GM18909 (cell line): ENCODE measurements around the gene TM7SF2.

Source experiments
- ATAC-seq: cut with Tn5 transposase; IDR thresholded peaks from one replicate; pipeline ENCODE4 v1.9.1; 2021; ENCODE audit warnings: mild to moderate bottlenecking; ENCODE audit not compliant: unreplicated experiment, poor library complexity

The TM7SF2 gene

DNA sequence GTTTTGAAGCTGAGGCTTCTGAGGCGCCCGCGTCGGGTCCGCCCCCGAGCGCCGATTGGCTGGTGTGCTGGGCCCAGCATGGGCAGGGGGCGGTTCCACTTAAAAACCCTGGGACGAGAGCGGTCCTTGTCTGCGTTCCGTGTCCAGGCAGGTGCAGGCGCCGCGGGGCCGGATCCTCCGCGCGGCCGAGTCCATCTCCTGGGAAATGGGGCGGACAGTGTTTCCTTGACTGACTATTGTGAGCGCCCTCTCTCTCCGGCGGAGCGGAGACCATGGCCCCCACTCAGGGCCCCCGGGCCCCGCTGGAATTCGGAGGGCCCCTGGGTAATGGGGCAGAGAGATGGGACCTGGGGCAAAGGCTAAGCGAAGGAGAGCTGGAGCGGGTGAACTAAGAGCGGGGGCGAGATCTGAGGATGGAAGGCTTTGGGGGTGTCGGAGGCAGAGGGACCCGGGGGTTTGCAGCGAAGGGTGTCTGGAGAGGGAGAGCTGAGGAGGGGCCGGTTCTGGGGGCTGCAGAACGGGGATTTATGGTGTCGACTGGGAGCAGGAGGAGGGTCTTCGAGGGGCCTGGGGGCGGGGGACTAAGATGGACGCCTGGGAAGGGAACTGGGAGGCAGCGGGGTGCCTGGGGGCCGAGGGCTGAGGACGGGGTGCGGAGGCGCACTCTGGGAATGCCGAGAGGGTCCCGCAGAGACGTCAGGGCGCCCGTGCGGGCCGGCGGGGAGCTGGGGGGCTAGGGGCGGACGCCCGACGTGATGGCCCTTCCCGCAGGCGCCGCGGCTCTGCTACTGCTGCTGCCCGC is at the start of gene TM7SF2:
Gene TM7SF2, plus strand, starts transcription at position 129 of the 802 bp plus-strand sequence. Its CDS starts 144 bp downstream, at position 273.
- ATAC-seq = peak; percentile 60

DNA sequence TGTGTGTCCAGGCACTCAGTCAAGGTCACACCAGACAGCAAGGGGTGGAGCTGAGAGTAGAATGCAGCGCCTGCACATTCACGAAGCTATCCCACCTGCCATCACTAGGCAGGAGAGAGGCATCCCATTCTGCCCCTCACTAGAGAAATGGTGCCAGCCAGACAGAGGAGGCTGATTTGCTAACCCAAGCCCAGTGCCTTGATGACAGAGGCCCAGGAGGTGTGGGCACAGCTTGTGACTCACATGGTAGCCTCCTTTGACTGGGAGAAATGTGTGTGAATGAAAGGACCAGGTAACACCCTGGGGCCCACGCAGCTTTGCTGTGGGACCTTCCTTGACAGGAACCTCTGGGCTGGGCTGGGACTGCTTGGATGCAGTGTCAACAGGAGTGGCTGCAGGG is 48.1 kb upstream of the TM7SF2 start:
- ATAC-seq = no peak

DNA sequence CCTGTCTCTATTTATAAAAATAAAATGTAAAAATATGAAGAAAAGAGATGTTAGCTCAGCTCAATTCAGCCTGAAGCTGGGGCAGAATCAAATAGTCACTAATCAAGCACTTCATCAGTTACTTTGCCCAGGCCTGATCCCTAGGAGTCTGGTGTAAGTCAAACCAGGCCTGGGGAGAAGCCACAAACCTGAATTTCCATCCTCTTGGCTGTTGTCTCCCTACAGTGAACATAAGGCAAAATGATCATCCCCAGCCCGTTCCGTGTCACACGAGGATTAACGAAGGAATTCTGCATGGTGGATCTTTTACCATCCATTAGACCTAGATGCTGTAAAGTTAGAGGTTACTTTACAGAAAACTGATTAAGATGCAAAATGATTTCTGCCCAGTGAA is 46.8 kb upstream of the TM7SF2 start:
- no peak for ATAC-seq

DNA sequence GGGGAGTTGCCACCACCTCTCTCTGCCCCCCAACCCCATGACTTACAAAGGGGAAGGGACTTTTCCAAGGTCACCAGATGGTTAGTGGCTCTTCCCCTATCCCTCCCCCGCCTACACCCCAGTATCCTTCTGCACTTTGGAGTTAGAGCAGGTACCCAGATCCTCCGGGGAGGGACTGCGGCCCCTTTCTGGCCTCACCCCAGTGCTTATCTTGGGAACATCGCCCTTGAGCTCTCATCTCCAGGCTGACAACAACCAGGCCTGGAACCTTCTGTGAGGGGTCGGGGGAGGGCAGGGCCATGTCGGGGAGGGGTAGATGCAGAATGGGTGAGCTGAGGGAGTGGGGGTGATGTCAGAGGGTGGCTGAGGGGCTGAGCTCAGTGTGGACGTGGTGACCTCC is 45.8 kb upstream of the TM7SF2 start:
- no peak for ATAC-seq

DNA sequence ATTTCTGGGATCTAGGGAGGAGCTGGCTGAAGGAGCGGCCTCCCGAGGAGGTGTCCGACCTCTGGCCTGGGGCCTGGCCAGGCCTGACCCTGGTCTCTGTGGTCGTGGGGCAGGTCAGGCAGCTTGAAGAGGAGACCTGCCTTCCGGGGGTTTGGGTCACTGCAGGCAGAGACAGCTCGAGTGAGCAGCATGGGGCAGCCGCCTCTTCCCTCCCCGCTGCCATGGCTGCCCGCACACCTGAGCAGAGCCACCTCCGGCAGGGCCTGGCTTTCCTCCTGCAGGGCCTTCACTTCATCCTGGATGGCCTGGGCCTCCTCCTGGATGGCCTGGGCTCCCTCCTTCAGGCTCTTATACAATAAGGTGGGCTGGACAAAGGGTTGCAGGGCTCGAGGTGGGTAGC is 45.4 kb upstream of the TM7SF2 start:
- ATAC-seq = no peak

DNA sequence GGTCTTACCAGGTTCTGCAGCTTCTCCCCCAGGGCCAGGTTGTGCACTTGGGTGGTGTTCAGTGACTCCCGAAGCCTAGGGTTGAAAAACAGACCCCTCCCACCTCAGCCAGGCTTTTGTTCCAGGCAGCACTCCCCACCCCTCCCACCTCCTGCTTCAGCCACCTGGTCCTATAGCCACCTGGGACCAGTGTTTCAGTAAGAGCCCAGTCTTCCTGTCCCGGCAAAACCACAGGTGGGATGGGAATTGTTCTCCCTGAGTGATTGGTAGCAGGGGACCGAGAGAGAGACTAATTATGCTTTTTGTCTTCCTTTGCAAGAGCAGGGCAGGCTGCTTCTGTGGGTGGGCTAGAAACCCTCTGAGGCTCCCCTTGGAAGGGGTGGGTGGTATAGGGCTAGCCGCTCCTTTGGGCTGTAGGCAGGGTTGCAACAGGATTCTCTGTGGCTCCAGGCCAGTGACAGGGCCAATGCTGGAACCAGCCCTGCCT is 44.8 kb upstream of the TM7SF2 start:
- no peak for ATAC-seq

DNA sequence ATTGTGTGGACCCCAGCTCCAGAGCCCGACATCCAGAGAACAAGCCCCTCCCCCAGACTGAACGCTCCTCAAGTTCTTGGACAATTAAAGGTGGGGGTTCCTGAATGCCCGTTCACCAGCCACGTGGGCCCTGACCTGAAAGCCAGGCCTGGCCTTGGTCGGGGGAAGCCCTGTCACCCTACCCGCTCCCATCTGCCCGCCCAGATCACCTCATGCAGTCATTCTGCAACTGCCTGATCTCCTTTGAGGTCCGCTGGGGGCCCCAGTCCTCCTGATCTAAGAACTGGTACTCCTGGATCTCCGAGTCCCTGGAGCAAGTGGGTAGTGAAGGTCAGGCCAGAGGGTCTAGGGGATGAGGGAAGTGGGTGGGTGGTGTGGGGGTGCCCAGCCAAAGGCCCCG is 44.2 kb upstream of the TM7SF2 start:
- ATAC-seq = no peak

DNA sequence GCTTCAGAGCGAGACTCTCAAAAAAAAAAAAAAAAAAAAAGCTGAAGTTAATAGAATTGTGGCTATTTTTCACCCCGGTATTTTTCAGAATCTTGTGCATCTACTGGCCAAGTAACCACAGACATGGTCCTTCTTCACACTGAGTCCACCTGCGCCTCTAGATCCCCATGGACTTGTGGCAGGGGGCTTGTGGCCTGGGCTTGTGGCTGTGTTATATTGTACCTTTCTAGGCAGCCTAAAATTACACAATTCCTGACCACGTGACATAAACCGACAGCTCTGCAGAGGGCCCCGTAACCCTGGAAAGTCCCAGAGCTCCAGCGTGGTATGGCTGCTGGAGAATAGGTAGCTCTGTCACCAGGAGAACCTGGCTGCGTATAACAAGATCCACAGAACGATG is 42.5 kb upstream of the TM7SF2 start:
- no peak for ATAC-seq

DNA sequence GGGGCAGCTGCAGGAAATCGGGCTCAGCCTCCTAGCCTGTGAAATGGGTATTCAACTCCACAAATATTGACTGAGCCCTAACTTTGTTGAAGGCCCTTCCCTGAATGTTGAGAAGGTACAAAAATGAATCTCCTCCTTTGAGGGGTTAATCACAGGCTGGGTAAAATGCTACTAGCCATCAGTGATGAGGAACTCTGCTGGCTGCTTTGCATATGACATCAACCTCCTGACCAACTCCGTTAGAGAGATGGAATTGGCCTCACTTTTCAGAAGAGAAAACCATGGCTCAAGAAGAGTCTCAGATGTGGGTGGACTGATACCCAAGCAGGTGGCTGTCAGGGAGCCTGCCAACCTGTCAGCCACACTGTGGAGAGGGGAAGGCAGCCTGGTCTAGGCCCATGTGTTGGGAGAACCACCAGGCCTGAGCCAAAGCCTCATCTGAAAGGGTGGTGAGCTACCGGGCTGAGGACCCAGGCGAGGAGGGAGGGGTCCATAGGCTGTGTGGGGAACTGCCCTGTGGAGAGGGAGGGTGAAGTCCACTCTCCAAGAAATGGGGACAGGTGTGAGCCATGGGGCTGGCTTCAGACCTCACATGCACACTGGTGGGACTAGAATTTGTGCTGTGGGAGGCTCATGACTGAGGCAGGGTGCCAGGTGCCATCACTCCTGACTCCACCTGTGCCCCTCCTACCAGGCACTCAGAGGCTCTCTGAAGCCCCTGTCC is 39.6 kb upstream of the TM7SF2 start:
- no peak for ATAC-seq

DNA sequence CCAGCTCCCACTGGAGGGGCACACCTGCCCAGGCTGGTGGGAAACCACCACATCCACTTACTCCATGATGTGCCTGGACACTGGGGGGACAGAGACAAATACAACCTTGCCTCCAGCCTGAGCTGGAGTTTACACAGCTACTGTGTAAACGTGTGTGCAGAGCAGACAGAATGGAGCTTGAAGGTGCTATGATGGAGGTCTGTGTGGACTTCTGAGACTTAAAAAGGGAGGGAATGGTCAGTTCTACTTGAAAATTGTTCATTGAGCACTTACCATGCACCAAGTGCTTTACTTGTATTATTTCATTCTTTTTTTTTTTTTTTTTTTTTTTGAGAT is 39.1 kb upstream of the TM7SF2 start:
- no peak for ATAC-seq

DNA sequence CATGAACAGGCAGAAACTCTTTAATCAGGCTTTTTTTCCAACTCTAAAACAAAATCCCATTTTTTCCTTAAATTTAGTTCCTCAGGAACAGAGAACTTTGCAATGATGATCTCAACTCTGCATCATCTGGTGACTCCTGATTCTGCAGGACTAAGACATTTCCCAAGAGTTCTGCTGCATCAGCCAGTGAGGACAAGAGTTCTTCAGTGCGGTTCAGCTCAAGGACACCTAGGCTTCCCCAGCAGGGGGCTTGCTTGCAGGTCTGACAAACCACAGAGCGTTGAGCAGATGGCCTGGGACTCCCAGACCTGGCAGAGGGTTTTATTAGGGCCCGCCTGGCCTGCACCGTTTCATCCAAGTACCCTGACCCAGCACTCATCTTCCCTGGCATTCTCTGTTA is 34.2 kb upstream of the TM7SF2 start:
- no peak for ATAC-seq

DNA sequence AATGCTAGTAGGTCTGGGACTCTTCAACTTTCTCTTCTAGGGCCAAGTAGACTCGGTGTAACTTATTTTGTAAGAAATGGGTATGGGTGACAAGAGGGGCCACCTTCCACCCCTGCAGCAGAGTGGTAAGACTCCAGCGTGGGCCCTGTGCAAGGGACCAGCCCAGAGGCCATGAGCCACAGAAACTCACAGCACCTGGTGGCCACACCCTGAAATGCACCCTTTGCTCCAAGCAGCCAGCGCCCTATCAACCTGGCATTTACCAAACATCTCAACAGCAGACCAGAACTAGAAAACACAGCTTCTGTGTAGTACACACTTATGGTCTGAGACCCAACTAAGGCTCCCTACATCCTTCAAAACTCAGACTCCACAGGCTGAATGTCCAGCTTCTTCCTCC is 33.5 kb upstream of the TM7SF2 start:
- ATAC-seq = no peak

DNA sequence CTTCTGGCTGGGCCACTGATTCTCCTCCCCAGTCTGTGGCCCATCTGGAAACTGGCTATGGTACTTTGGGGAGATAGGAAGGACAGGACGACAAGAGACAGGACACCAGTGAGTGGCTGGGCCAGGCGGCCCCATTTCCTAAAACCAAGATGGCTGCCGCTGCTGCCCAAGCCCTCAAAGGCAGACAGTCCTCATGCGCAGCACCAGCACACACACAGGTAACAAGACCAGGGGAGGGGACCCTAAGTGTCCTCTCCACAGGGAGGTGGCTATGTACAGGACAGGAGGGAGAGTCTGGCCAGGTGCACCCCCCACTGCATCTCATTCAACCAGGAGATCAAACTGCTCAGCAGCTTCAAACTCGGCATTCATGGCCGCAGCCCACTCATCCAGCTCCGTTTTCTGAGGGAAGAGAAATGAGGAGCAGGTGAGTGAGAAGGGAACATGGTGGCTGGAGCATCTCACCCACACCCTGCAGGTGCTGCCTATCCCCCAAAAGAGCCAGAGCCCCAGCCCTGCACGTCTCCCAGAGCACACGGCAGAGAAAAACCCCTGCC is 32.8 kb upstream of the TM7SF2 start:
- ATAC-seq = no peak

DNA sequence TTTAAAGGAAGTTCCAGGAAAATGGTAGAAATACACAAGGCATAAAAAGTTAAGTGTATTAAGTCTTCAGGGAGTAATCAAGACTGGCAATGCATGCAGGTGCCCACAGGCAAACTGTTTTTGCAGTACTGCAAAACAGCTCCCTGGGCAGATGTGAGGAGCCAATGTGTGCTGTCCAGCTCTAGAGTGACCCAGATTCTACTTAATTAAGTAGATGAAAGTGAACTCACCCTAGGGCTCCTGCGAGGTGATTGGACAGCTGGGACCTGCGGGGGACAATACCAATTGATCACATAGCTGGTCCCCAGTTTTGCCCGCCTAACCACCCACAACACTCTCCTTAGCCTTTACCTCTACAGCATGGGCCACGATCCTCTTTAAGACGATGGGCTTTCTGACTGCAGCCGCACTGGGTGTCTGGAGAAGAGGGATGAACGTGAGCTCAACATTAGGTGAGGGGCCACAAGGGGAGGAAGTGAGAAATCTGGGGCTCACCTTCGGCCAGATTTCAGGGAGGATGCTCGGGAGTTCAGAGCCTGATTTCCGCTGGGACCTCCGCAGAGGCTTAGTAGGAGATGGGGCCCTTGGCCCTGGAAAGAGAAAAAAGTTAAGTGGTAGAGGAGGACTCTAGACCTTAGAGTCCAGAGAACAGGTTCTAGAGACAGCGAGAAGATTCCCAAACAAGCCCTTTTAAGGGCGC is 28.4 kb upstream of the TM7SF2 start:
- ATAC-seq = peak; percentile 14

DNA sequence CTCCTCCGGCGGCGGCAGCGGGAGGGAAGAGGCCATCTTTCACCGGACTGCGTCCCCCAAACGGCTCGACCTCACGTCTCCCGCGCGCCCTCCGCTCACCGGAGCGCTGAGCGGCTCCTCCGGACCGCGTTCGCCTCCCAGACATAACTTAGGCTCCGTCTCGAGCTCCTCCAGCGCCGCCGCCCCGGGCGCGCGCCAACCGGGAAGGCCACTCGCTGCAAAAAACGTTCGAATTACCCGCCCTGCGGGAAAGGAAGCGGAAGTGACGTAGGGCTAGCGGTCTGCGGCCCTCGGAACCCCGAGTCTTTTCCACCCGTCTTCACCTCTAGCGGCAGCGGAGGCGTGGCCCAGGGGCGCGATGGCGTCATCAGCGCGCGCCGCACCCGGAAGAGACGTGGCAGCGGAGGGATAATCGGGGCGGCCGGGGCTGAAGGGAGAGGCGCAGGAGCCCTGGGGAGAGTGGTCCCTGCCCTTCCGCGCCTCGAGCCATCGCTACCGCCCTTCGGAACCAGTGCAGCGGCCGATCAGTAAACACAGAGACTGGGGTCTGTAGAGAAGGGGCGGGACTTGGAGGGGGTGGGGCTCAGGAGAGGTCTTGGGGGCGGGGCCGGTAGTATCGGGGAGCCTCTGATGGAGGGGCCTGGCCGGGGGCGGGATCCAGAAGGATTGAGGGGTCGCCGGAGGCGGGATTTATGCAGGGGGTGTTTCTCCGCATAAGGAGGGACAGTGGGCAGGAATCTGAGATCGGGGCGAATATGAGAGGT is 27.7 kb upstream of the TM7SF2 start, which contains the start of the genes CDCA5 and ZFPL1:
Gene CDCA5, minus strand, starts transcription at position 207 of the 764 bp plus-strand sequence. Its CDS starts 62 bp downstream, at position 145.
Gene ZFPL1, plus strand, starts transcription at position 389 of the 764 bp plus-strand sequence. CDS start 477 bp downstream, outside the sequence.
- ATAC-seq = peak; percentile 76

DNA sequence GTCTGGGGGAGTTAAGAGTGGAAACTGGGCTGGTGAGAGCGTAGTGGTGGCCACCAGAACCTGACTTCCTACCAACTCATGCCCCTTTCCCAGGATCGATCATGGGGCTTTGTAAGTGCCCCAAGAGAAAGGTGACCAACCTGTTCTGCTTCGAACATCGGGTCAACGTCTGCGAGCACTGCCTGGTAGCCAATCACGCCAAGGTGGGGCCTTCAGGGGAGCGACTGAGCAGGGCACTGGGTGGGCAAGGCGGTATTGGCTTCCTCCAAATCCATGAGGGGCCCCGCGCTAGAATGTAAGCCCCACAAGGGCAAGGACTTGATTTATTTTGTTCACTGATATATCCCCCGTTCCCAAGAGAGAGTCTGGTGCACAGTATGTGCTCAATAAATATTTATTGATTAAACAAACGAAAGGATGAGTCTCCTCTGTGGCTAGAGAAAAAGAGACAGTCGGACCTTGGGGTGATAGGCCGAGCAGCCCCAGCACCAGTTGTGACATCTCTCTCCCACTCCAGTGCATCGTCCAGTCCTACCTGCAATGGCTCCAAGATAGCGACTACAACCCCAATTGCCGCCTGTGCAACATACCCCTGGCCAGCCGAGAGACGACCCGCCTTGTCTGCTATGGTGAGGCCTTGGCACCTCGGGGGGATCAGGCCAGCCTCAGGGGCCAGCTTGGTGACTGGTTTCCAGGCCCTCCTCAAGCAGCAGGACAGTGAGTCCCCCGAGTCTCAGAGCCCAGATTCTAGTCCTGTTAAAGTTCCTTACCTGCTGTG is 26.9 kb upstream of the TM7SF2 start:
- ATAC-seq = no peak

DNA sequence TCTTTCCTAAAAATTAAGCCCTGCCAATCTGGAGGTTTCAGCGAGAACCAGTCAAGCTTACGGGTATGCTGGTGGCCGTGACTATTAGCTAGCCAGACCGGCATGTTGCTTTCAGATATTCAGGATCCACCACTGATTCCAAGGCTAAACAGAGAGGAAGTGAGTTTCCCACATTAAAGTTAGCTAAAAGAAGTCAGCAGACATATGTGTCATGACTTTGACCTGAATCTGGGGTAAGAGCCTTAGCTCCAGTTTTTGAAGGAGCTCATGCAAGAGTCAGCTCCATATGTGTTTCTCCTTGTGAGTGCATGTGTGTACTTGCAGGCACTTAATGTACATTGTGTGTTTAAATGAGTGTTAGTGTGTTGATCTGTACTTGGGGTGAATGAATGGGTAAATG is 26.2 kb upstream of the TM7SF2 start:
- no peak for ATAC-seq

DNA sequence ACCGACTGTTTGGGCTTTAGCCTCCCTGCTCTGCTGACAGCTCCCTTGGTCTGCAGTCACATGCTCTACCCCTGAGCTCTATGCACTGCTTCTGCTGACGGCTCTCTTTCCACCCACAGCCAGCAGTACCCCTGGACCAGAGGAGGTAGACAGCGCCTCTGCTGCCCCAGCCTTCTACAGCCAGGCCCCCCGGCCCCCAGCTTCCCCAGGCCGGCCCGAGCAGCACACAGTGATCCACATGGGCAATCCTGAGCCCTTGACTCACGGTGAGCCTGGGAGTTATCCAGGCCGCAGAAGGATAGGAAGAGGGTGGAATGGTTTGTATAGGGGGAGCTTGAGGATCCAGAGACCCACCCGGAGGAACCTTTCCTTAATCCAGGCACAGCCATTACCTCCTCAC is 24.9 kb upstream of the TM7SF2 start:
- ATAC-seq = no peak

DNA sequence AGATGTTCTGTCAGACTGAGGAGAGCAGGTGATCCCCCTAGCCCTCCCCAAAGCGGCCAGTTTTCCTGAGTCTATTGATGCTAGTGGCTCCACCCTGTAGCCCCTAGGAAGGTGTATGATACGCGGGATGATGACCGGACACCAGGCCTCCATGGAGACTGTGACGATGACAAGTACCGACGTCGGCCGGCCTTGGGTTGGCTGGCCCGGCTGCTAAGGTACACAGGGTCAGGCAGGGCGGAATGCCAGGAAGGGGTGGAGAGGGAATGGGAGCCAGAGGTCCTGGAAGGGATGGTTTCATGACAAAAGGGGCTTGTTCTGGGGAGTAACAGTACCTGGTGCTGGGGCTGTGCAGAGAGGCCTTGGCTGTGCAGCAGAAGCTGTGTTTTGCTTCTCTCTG is 24.5 kb upstream of the TM7SF2 start:
- no peak for ATAC-seq
